M059J (cell line): ENCODE data around the gene SLC16A3. TPM values are rescaled to one million over a fixed set of nuclear protein-coding genes. Genes with fewer than 3 reads are reported as not detected.
A peak's percentile ranks its signal among the peaks of the same experiment; 100 is the strongest.

Source experiments
- DNase-seq: peaks from one replicate; pipeline ENCODE4 v3.0.0-alpha.2; 2012; ENCODE audit warnings: low read depth
- total RNA-seq: library from RNA; depleted of rRNA; stranded (reverse); fragments of >200 nt; shearing (Covaris generic); gene quantifications from 2 replicates; pipeline ENCODE4 v1.2.3, GENCODE V29; 2014; rRNA removed

The SLC16A3 gene
- total RNA-seq, 1 experiment from 2014 or later: 84.8 TPM

GRCh38 chr17:82283208-82283749, 54.4 kb downstream of the SLC16A3 start:
- peak; percentile 98 for DNase-seq

GRCh38 chr17:82285141-82285540, 56.3 kb downstream of the SLC16A3 start:
- DNase-seq: no peak

GRCh38 chr17:82287013-82287867, 58.4 kb downstream of the SLC16A3 start:
- no peak for DNase-seq

- peak; percentile 97 for DNase-seq
These were observed 59.3 kb downstream of the SLC16A3 start for GRCh38 chr17:82287868-82288801.

Other genes starting within 250 kb of the SLC16A3 start
- gene CENPX, start 206.2 kb upstream of the SLC16A3 start, total RNA-seq: 121 and 155 TPM in 2 replicates
- 6.2 and 20.8 TPM in 2 replicates for gene LRRC45, start 205.7 kb upstream of the SLC16A3 start, total RNA-seq
- 16.4 and 19.8 TPM in 2 replicates for gene RAC3, start 197.4 kb upstream of the SLC16A3 start, total RNA-seq
- 81.6 and 117 TPM in 2 replicates for gene DCXR, start 191.3 kb upstream of the SLC16A3 start, total RNA-seq
- 8.4 and 18.6 TPM in 2 replicates for gene RFNG, start 177.2 kb upstream of the SLC16A3 start, total RNA-seq
- 136 and 137 TPM in 2 replicates for gene GPS1, start 177.1 kb upstream of the SLC16A3 start, total RNA-seq
- gene DUS1L, start 163.2 kb upstream of the SLC16A3 start, total RNA-seq: 50.9 and 72.4 TPM in 2 replicates
- gene FASN, start 130.8 kb upstream of the SLC16A3 start, total RNA-seq: 50.8 and 90.9 TPM in 2 replicates
- gene CCDC57, start 16.2 kb upstream of the SLC16A3 start, total RNA-seq: 0.91 and 3.4 TPM in 2 replicates
- 41.6 and 43.7 TPM in 2 replicates for gene CSNK1D, start 44.7 kb downstream of the SLC16A3 start, total RNA-seq
- not detected in 2 replicates for gene CD7, start 88.6 kb downstream of the SLC16A3 start, total RNA-seq
- 30.2 and 41.0 TPM in 2 replicates for gene SECTM1, start 104.7 kb downstream of the SLC16A3 start, total RNA-seq
- 0.05 TPM in 1 of 2 replicates, not detected in the other for gene TEX19, start 130.2 kb downstream of the SLC16A3 start, total RNA-seq
- gene UTS2R, start 142.7 kb downstream of the SLC16A3 start, total RNA-seq: not detected in 2 replicates
- 4.6 and 7.3 TPM in 2 replicates for gene HEXD, start 189.3 kb downstream of the SLC16A3 start, total RNA-seq
- gene OGFOD3, start 189.5 kb downstream of the SLC16A3 start, total RNA-seq: 34.5 and 57.7 TPM in 2 replicates
- gene CYBC1, start 221.7 kb downstream of the SLC16A3 start, total RNA-seq: 45.1 and 55.5 TPM in 2 replicates
- gene NARF, start 229.7 kb downstream of the SLC16A3 start, total RNA-seq: 68.2 and 84.2 TPM in 2 replicates